ENCODE measurements around the gene IGSF9B. TPM values are rescaled to one million over a fixed set of nuclear protein-coding genes. Genes with fewer than 3 reads are reported as not detected.

Gene IGSF9B
- total RNA-seq, 2 donors from 2014 or later: 5.0 to 6.0 TPM

DNA sequence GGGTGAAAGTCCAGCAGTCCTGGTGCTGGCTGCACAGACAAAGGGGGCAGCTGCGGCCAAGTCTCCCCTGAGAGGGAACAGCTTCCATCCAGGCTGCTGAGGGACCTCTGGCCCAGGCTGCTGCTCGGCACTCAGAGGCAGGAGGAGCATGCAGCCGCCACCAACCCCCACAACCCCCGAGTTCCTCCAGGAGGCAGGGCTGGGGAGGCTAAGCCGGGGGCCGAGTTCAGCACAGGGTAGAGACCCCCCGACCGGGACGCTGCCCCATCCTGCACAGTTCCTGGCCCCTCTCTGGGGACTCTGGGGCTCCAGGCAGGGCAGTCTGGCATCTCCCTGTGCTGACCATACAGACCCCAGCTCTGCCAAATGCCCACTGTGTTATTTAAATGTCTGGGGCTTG, 20.2 kb downstream of the IGSF9B start:
- Histone ChIP-seq H3K27ac (no peak overlapping the region), H3K4me1 (no peaks in the 10 kb centered on the region), H3K27me3 (no peaks in the 10 kb centered on the region), H3K9me3 (no peaks in the 10 kb centered on the region), H3K36me3 (no peaks in the 10 kb centered on the region), H3K4me3 (no peak overlapping the region), H3K9ac (ENCODE audit: low read depth in 2 of 2, low read length in 2 of 2) (no peak overlapping the region)
- intact Hi-C loops (cut with DNase I): no loop called here
- TF ChIP-seq, protein P1, sequence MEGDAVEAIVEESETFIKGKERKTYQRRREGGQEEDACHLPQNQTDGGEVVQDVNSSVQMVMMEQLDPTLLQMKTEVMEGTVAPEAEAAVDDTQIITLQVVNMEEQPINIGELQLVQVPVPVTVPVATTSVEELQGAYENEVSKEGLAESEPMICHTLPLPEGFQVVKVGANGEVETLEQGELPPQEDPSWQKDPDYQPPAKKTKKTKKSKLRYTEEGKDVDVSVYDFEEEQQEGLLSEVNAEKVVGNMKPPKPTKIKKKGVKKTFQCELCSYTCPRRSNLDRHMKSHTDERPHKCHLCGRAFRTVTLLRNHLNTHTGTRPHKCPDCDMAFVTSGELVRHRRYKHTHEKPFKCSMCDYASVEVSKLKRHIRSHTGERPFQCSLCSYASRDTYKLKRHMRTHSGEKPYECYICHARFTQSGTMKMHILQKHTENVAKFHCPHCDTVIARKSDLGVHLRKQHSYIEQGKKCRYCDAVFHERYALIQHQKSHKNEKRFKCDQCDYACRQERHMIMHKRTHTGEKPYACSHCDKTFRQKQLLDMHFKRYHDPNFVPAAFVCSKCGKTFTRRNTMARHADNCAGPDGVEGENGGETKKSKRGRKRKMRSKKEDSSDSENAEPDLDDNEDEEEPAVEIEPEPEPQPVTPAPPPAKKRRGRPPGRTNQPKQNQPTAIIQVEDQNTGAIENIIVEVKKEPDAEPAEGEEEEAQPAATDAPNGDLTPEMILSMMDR (IDR thresholded peaks at IDR 0.05): no peak
- DNase-seq: no peak

DNA sequence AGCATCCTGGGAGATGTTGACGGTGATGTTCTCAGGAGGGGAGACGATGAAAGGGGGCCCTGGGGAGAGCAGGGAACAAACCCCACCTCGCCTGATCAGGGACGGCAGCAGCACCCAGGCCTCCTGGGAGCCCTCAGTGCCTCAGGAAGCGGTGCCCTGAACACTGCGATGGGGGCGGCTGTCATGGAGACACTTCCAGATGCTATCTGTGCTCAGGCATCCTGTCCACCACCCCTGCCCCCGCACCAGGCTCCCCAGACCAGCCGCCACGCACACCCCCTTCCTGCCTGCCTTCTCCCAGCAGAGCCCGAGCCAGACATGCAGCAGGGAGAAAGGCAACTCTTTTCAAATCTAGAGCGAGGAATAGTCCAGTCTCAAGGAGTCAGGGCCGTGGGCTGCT, 20.6 kb downstream of the IGSF9B start:
- Histone ChIP-seq H3K27ac (no peak overlapping the region), H3K27me3 (no peaks in the 10 kb centered on the region), H3K4me3 (no peak overlapping the region), H3K4me1 (no peaks in the 10 kb centered on the region), H3K36me3 (no peaks in the 10 kb centered on the region), H3K9me3 (no peaks in the 10 kb centered on the region), H3K9ac (ENCODE audit: low read depth in 2 of 2, low read length in 2 of 2) (no peak overlapping the region)
- no peak for DNase-seq
- TF ChIP-seq, protein P1 (IDR thresholded peaks at IDR 0.05): no peak
- intact Hi-C loops (cut with DNase I): no loop called here

DNA sequence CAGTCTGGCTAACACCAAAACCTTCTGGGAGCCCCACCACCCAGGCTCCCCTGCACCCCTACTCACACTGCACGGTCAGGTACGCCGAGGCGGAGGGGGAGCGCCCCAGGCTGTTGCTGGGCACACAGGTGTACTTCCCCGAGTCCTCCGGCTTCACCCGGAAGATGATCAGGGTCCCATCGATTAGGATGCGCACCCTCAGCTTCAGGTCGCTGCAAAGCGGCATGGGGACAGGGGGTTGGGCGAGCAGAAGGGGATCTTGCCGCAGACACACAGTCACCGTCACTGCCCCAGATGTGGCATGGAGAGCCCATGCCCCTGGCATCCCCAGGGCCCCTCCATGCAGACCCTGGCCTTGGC, 21.2 kb downstream of the IGSF9B start:
- Histone ChIP-seq H3K4me3 (no peak overlapping the region), H3K27ac (no peak overlapping the region), H3K27me3 (no peaks in the 10 kb centered on the region), H3K9me3 (no peaks in the 10 kb centered on the region), H3K36me3 (no peaks in the 10 kb centered on the region), H3K9ac (ENCODE audit: low read depth in 2 of 2, low read length in 2 of 2) (no peak overlapping the region), H3K4me1 (no peaks in the 10 kb centered on the region)
- TF ChIP-seq, protein P1 (IDR thresholded peaks at IDR 0.05): no peak
- intact Hi-C loops (cut with DNase I): no loop called here
- no peak for DNase-seq

DNA sequence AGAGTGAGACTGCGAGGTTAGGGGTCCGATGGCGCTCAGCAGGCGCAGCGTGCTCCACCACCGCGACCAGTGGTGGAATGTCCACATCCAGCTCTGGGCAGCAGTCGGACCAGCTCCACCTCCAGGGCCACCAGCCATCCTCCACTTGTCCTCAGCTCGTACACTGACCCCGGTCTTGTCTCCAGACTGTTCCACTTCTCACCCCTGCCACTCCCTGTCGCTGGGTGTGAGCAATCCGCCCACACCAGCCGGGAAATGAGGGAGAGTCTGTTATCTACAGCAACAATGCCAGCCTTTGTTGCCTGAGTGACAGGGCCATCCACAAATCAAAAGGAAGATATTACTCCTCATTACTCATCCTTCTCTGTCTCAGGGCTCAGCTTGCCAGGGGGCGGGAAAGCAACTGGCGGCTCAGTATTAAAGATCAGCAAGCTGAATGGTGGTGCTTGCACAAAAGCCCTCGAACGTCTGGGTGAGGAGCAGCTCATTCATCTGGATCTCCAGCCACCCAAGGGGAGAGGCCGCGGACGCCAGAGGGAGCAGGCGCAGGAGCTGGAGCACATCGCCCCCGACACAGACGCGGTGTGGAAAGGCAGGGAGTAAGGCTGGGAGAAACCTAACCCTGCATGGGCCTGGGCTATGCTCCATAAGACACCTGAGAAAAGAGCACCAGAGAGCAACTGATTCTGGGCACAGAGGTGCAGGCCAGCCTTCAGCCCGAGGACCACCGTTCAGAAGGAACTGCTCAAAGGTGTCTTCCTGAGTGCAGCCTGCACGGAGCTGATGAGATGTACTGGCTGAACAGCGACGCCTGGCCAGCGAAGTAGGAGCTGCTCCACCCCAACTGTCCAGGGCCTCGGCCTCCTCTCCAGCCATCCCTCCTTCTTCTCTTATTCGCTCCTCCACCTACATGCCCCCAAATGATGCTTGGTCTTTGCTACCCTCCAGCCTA, 21.9 kb downstream of the IGSF9B start:
- intact Hi-C loops (cut with DNase I): no loop called here
- H3K27me3 ChIP-seq: no peaks in the 10 kb centered on the region
- H3K36me3 ChIP-seq: no peaks in the 10 kb centered on the region
- H3K4me3 ChIP-seq: no peak overlapping the region
- no peaks in the 10 kb centered on the region for H3K4me1 ChIP-seq
- no peak overlapping the region for H3K27ac ChIP-seq
- H3K9ac ChIP-seq (ENCODE audit: low read depth in 2 of 2, low read length in 2 of 2): no peak overlapping the region
- TF ChIP-seq, protein P1 (IDR thresholded peaks at IDR 0.05): no peak
- H3K9me3 ChIP-seq: no peaks in the 10 kb centered on the region
- peak; percentile 47 for DNase-seq

DNA sequence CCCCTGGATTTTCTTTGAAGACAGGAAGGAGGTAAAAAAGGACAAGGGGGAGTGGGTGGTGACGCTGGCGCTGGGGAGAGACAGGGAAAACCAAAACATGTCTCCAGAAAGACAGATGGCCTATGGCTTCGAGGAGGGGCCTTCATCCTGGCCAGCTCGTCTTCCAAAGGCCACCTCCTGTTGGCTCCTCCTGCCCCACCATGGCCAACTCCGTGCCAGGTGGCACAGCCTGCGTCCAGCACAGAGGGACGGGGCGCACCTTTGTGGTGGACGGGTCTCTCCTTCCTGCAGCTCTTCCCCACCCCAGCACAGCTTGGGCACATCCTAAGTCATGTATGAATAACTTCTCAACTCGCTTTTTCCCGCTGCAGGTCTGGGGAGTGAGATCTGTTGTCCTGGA, 22.7 kb downstream of the IGSF9B start:
- Histone ChIP-seq H3K4me3 (no peak overlapping the region), H3K9me3 (no peaks in the 10 kb centered on the region), H3K27me3 (no peaks in the 10 kb centered on the region), H3K4me1 (no peaks in the 10 kb centered on the region), H3K27ac (no peak overlapping the region), H3K9ac (ENCODE audit: low read depth in 2 of 2, low read length in 2 of 2) (no peak overlapping the region), H3K36me3 (no peaks in the 10 kb centered on the region)
- DNase-seq: no peak
- TF ChIP-seq, protein P1 (IDR thresholded peaks at IDR 0.05): no peak
- intact Hi-C loops (cut with DNase I): no loop called here
